SK-MEL-5 (cell line): Measurements from ENCODE around the gene TNF. TPM values are rescaled to one million over a fixed set of nuclear protein-coding genes. Genes with fewer than 3 reads are reported as not detected.
"Not testable (repeated sequence)": the region's sequence is repeated elsewhere in the genome, so short reads cannot be mapped to it uniquely, and the experiment has no call there.

Source experiments
- DNase-seq: peaks from one replicate; pipeline ENCODE4 v3.0.0-alpha.2; 2016; ENCODE audit warnings: low read depth, low spot score
- in situ Hi-C: cut with HindIII; loops from 2 replicates; pipeline ENCODE4 v1.10.0; 2016; ENCODE audit warnings: low sequenced_read_pairs, high pct_unique_total_duplicates, low pct_unique_long_range_greater_than_20kb
- total RNA-seq: library from RNA; depleted of rRNA; stranded (reverse); fragments of >200 nt; shearing (Covaris generic); gene quantifications from 2 replicates; pipeline ENCODE4 v1.2.3, GENCODE V29; 2014

TNF gene
- total RNA-seq, 1 experiment from 2014 or later, result not detected

DNA sequence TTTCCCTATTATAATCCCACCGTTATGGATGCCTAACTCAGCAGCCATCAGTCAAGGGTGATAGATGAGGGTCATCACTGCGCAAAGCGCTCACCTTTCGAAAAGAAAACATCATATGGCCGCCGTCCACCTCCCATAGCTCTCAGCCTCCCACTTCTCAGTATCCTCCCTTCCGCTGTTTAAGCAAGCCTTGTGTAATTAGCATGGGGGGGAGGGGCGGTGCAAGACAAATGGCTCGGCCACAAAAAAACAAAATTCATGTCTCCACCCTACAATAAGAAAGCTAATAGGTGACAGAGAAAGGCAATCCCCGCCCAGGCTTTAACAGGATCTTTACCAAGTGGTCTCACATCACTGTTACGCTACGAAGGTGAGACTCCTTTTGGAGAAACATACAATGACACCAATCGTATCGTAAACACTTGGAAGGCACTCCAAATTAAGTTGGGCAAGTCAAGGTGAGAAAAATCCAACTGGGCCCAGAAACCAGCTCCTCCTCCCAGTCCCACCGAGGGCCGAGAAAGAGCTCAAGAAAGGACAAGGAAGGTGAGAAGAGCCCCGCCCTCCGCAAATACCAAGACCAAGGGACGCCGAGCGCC is 34.2 kb upstream of the TNF start:
- in situ Hi-C loops, result no loop called here
- DNase-seq, result no peak

DNA sequence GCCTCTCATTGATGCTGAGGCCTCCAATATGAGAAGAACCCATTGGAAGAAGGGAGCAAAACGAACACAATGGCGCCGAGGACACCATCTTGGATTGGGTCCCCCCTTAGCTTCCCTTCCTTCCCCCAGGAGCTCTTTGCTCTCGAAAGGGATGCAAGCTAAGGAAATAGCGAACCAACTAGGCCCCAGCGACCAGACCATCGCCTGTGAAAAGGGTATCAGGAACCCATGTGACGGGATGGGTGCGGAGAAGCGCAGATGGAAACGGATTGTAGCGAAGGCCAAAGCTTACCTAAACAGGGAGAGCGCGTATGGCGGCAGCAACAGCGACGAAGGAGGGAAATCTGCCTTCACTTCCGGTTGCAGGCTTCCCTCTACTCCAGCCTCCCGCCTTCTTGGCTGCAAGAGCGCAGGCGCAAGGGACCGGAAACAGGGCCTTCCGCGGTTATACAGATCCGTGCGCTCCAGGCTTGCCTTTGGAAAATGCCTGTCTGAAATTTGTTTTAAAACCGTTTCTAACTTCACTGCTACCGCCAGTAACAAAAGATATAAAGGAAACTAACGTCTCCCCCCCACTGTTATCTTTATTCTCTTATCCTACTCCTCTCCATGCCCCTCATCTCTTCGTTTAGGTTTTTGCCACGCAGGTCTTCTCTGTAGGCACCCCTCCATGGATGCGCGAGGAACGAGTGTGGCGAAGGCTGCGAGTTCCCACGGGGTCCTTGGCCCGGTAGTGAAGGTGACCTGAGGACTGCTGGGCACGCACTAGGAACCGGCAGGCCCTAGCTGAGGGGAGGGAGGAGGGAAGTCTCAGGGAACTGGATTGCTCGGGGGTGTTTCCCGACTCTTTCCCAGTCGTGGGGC is 33.5 kb upstream of the TNF start, which contains the start of gene DDX39B:
Gene DDX39B (minus strand): TSS at position 346 of the 864 bp plus-strand sequence. CDS start 1,471 bp downstream, outside the sequence.
- in situ Hi-C loops, result no loop called here
- DNase-seq, result peak; percentile 97

GRCh38 chr6:31543639-31544038 is 31.7 kb upstream of the TNF start:
- in situ Hi-C loops, result no loop called here

DNA sequence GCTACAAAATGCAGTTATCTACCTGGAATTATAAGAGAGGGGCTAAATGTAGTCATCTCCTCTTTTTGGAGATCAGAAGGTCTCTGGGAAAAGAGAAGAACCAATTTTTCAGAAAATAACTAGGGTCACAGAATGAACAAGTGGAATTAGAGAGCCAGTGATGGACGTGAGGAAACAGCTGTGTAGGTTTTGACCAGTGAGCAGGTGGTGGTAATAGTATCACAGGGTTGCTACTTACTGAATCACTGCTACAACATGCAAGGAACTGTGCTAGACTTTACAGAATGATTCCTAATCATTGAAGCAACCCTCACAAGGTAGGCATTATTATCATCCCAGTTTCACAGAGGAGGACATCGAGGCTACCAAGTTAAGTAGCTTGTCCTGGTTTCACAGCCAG is 30.7 kb upstream of the TNF start:
- in situ Hi-C loops, result no loop called here
- DNase-seq, result no peak

More at GRCh38 chr6:31543639-31544038, 31.7 kb upstream of the TNF start:
- no peak for DNase-seq

DNA sequence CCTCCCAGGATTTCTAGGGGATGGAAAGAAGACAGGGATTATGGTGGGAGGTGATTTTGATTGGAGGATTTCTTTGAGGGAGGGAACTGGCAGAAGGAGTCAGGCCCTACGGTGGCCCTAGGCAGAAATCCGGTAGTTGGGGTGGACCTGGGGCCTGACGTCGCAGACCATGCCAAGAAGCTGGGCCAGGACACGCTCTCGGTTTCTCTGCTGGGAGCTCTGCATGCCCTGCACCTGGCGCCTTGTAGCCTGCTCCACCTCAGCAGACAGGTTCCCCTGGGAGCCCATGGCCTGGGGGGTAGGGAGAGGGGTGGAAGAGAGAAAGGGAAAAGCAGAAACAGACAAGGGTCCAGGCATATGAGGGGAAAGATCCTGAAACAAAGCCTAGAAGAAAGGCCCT is 30.1 kb upstream of the TNF start:
- in situ Hi-C loops, result no loop called here
- no peak for DNase-seq

GRCh38 chr6:31546339-31546957 is 28.9 kb upstream of the TNF start, which contains the start of gene ATP6V1G2:
Gene ATP6V1G2, minus strand, starts transcription at chr6:31546608. Its CDS starts 49 bp downstream, at chr6:31546559.
- in situ Hi-C loops, result no loop called here
- peak; percentile 91 for DNase-seq

- DNase-seq, result peak; percentile 97
- in situ Hi-C loops, result no loop called here
These were observed 28.2 kb upstream of the TNF start, which contains the start of gene NFKBIL1 for GRCh38 chr6:31546958-31547726. Gene NFKBIL1, plus strand, starts transcription at chr6:31547608. Its CDS starts 87 bp downstream, at chr6:31547695.

DNA sequence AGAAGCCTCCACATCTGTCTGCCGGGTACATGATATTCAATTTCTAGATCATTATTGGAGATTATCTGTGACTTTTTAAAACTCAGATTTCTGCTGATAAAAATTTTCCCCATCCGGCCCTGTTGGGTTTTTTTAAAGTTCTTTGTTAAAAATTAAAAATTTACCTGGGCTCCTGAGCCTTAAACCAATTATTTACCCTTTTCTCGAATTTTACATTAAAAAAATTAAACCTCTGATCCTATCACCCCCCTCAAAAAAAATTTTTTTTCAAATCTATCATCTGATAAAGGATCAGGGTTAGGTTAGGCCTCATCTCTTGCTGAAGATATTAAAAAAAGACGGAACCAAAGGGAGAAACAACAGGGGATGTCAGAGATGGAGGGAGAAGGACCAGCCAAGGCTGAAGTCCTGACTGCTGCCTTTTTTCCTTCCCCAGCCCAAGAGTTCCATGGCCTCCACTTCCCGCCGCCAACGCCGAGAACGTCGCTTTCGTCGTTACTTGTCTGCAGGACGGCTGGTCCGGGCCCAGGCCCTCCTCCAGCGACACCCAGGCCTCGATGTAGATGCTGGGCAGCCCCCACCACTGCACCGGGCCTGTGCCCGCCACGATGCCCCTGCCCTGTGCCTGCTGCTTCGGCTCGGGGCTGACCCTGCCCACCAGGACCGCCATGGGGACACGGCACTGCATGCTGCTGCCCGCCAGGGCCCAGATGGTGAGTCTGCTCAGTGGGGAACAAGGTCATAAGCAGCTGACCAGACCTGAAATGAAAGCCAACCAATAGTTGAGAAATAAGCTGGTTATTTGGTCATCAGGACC is 27.4 kb upstream of the TNF start:
- no peak for DNase-seq
- in situ Hi-C loops, result no loop called here

- in situ Hi-C loops, result no loop called here
These were observed 26.9 kb upstream of the TNF start for GRCh38 chr6:31548544-31548873.

DNA sequence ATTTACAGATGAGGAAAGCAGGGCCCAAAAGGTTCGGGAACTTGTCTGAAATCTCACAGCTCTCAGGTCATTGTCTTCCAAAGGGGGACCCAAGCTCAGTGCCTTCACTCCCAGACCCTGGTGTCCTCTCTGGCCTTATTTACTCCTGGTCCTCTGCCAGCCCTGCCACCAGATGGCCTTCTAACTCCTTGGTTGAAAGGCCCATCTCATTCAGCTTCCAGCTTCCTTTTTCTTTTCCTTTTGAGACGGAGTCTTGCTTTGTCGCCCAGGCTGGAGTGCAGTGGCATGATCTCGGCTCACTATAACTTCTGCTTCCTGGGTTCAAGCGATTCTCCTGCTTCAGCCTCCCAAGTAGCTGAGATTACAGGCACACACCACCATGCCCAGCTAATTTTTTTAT is 24.0 kb upstream of the TNF start:
- DNase-seq, result peak; percentile 81
- in situ Hi-C loops, result not testable (repeated sequence)

More at GRCh38 chr6:31548544-31548873, 26.9 kb upstream of the TNF start:
- DNase-seq, result no peak

- in situ Hi-C loops, result no loop called here
- no peak for DNase-seq
These were observed 19.1 kb upstream of the TNF start for GRCh38 chr6:31556307-31556706.

- DNase-seq, result no peak
- in situ Hi-C loops, result no loop called here
These were observed 17.7 kb upstream of the TNF start for GRCh38 chr6:31557443-31558317.

DNA sequence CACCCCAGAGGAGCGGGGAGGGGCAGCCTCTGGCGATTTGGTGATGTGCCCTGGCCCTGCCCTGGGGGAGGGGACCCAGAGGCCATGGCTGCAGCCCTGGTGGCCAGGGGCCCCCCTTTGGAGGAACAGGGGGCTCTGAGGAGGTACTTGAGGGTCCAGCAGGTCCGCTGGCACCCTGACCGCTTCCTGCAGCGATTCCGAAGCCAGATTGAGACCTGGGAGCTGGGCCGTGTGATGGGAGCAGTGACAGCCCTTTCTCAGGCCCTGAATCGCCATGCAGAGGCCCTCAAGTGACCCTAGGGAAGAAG is 17.1 kb upstream of the TNF start:
- in situ Hi-C loops, result no loop called here
- no peak for DNase-seq

DNA sequence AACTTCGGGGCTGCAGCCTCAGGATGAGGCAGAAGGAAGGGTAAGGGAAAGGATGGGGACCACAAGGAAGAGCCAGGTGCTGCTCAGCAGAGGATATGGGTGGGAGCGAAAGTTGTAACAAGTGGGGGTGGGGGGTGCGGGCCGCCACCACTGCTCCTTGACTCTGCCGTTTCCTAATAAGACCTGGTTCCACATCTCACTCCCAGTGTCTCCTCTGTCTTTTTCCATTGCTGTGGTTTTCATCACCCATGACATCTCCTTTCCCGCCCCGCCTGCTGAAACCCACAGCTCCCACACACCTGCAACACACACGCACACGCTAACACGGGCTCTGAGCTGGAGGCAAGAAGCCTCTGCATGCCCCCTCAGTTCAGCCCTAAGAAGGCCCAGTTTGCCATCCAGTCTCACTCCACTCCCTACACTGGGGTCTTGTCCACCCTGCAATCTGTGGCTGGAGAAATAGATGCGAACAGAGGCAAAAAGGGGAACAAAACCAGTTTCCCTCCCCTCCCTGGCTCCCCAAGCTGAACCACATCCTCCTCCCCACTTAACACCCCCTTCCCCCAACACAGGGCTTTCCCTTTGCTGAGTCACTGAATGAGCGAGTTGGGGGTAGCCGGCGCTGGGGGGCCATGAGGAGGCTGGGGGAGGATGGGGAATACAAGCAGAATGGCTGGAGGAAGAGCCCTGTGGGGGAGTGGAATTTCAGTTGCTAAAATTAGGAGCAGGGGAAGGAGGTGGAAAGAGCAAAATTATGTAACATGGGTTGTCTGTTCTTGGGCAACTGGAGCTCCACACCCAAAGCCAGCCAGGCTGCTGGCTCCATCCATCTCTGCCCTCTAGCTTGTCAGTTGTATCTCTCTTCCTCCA is 16.5 kb upstream of the TNF start:
- in situ Hi-C loops, result no loop called here
- no peak for DNase-seq

GRCh38 chr6:31559606-31559957 is 15.8 kb upstream of the TNF start:
- in situ Hi-C loops, result no loop called here

More at GRCh38 chr6:31559606-31559957, 15.8 kb upstream of the TNF start:
- DNase-seq, result no peak
